Esophagus squamous epithelium (tissue), 4 donors: ENCODE measurements around the gene CRYBB2.

ENCODE experiments used
- CTCF ChIP-seq, 6 experiments: fragments of 450-650 bp in 4 of 6; fragments of 200-600 bp in 2 of 6; sonication (generic) in 2 of 6; IDR thresholded peaks; one replicate each; pipeline ENCODE4 v1.5.1; 2016 to 2019; ENCODE audit warnings: antibody characterized with exemption in 6 of 6, mild to moderate bottlenecking in 4 of 6, moderate library complexity in 4 of 6
- POLR2A ChIP-seq, 4 donors: fragments of 450-650 bp; IDR thresholded peaks; one replicate each; pipeline ENCODE4 v1.6.1; 2017; ENCODE audit warnings: antibody characterized with exemption in 4 of 4, mild to moderate bottlenecking in 4 of 4, moderate library complexity in 3 of 4

GRCh38 chr22:25236417-25236816, 17.0 kb downstream of the CRYBB2 start:
- TF ChIP-seq CTCF (IDR thresholded peaks at IDR 0.05) = no peak
- TF ChIP-seq POLR2A (IDR thresholded peaks at IDR 0.05) = no peak
